Measurements from ENCODE around the gene KCNJ11.

Gene KCNJ11

DNA sequence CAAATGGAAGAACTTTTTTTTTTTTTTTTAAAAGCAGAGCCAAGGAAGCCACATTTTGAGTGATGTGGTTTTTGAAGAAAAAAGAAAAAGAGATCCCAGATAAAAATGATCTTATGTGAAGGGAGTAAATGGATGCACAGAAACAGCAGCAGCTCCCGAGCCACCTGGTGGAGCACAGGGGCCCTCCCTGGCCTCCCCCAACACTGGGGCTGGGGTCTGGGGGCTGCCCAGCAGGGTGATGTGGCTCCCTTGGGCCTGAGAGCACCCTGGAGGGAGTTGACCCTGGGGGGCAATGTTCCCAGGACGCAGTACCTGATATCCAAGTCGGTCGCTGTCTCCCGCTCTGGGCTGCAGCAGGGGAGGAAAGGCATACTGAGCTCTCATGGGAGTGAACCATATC is 26.5 kb upstream of the KCNJ11 start:
- TF ChIP-seq CTCF (conservative IDR thresholded peaks at IDR 0.05; ENCODE audit: low read length), result no peak

GRCh38 chr11:17414317-17414737 is 25.9 kb upstream of the KCNJ11 start:
- TF ChIP-seq CTCF (conservative IDR thresholded peaks at IDR 0.05; ENCODE audit: low read length), result no peak
- DNase-seq (ENCODE audit: low read depth), result no peak
- H3K4me3 ChIP-seq (ENCODE audit: low read length), result no peak overlapping the region

More for the DNA sequence above, 26.5 kb upstream of the KCNJ11 start:
- no peak for DNase-seq (ENCODE audit: low read depth)
- H3K4me3 ChIP-seq (ENCODE audit: low read length), result no peak overlapping the region

DNA sequence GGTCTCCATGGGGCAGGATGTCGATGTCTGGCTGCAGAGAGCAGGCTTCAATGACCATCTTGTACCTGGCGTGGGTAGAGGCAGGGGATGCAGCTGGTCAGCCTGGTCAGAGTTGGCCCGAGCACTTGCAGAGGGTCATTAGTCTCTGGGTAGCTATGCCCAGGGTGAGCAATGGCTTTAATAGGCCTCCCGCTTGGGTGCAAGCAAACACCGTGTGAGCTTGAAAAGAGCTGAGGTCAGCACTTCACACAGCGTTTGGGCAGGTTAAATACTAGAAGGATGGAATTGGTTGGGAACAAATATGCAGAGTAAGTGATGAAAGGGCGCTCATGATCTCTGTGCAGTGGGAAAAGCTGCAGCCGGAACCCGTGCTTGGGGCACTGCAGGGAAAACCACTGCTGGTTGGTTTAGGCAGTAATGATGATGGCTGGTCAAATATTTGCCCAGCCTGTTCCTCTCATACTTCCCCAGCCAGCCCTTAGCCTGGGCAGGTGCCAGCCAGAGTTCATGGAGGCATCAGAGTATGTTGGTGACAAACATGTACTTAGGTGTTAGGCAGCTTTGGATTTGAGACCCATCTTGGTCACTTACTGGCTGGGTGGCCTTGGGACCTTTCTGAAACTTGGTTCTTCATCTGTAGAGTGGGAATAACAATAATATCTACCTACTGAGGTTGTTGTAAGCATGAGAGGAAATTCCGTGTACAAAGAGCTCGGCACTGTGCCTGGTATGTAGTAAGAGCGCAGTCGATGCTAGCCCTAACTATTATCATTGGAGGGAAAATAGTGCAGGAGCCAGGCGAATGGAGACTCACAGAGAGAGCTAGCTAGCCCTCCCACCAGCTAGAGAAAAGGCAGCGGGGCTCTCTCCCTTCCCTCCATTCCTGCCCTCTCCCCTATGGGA is 25.2 kb upstream of the KCNJ11 start:
- TF ChIP-seq CTCF (conservative IDR thresholded peaks at IDR 0.05; ENCODE audit: low read length), result no peak
- no peak overlapping the region for H3K4me3 ChIP-seq (ENCODE audit: low read length)
- no peak for DNase-seq (ENCODE audit: low read depth)

GRCh38 chr11:17412488-17413180 is 24.2 kb upstream of the KCNJ11 start:
- H3K4me3 ChIP-seq (ENCODE audit: low read length), result no peak overlapping the region
- no peak for TF ChIP-seq CTCF (conservative IDR thresholded peaks at IDR 0.05; ENCODE audit: low read length)
- no peak for DNase-seq (ENCODE audit: low read depth)

DNA sequence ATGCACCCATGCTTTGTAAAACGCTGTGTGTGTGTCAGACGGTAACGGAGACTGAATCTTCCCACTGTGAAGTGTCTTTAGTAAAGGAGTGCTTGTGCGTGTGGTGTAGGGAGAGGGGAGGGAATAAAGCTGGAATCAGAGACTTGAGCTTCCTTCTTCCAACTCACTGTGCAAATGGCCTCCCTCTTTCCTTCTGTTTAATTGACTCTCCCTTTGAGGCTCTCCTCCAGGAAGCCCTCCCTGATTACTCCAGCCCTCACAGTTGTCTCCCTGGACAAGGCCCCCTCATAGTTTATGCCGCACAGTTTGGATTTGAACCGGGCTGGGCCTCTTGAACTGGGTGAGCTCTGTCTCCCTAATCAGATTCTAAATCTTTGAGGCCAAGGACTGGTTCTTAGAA is 23.0 kb upstream of the KCNJ11 start:
- no peak for DNase-seq (ENCODE audit: low read depth)
- H3K4me3 ChIP-seq (ENCODE audit: low read length), result no peak overlapping the region
- no peak for TF ChIP-seq CTCF (conservative IDR thresholded peaks at IDR 0.05; ENCODE audit: low read length)

DNA sequence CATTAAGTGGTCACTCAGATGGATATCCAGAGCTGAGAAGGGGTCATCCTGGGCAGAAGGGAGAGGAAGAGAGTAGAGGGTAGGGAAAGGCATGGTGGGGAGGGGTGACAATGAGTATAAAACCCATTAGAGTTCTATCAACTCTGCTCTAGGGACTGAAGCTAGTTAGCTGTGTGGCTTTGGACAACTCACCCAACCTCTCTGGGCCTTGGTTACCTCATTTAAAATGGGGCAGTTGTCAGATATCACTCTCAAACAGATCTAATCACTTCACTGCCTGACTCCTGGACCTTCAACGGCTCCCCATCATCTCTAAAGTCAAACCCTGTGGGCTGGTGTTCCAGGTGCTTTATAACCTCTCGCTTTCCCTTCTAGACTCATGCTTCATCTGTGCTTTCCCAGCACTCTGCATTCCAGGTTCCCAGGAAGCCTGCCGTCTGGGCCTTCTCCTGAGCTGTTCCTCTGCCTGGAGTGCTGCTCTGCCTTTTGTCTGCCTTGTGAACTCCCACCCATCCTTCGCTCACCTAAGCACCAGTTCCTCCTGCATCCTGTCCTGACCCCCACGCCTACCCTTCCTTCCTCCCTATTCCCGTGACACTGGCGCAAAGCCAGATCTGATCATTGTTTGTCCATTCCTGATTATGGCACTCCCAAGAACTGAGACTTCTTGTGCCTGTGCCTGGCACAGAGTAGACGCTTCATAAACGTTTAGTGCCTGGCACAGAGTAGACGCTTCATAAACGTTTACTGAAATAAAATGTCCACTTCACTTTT is 22.3 kb upstream of the KCNJ11 start:
- no peak for DNase-seq (ENCODE audit: low read depth)
- H3K4me3 ChIP-seq (ENCODE audit: low read length), result no peak overlapping the region
- no peak for TF ChIP-seq CTCF (conservative IDR thresholded peaks at IDR 0.05; ENCODE audit: low read length)

All from AG10803 (cell line).